ENCODE measurements around the gene LMBRD1.
"Not testable (repeated sequence)": the region's sequence is repeated elsewhere in the genome, so short reads cannot be mapped to it uniquely, and the experiment has no call there.

Gene LMBRD1

GRCh38 chr6:69801225-69801624 is 4.4 kb upstream of the LMBRD1 start:
- no peaks in the 10 kb centered on the region for H3K9me3 ChIP-seq (ENCODE audit: control insufficient read depth, low read length)
- no peaks in the 10 kb centered on the region for H3K36me3 ChIP-seq (ENCODE audit: control insufficient read depth, insufficient read depth, low read length)
- H3K4me1 ChIP-seq (ENCODE audit: control insufficient read depth, insufficient read depth, low read length, poor library complexity, severe bottlenecking) = peaks cover 4% of the 10 kb centered on the region
- no peak overlapping the region for H3K4me3 ChIP-seq (ENCODE audit: insufficient read depth, low read depth, low read length, poor library complexity, severe bottlenecking)
- H3K27me3 ChIP-seq (replicated peaks; ENCODE audit: control insufficient read depth, insufficient read depth, low read length, poor library complexity, severe bottlenecking) = no peaks in the 10 kb centered on the region
- DNase-seq = no peak
- no peak overlapping the region for H3K27ac ChIP-seq (ENCODE audit: insufficient read depth, low read length, poor library complexity, severe bottlenecking)

- DNase-seq; H3K4me3 ChIP-seq (ENCODE audit: insufficient read depth, low read depth, low read length, poor library complexity, severe bottlenecking); H3K27ac ChIP-seq (ENCODE audit: insufficient read depth, low read length, poor library complexity, severe bottlenecking); H3K36me3 ChIP-seq (ENCODE audit: control insufficient read depth, insufficient read depth, low read length); H3K4me1 ChIP-seq (ENCODE audit: control insufficient read depth, insufficient read depth, low read length, poor library complexity, severe bottlenecking); H3K9me3 ChIP-seq (ENCODE audit: control insufficient read depth, low read length); H3K27me3 ChIP-seq (replicated peaks; ENCODE audit: control insufficient read depth, insufficient read depth, low read length, poor library complexity, severe bottlenecking): not testable (repeated sequence)
Observed at GRCh38 chr6:69798796-69799195, 2.0 kb upstream of the LMBRD1 start.

- Histone ChIP-seq H3K9me3 (ENCODE audit: control insufficient read depth, low read length) (no peaks in the 10 kb centered on the region), H3K27me3 (replicated peaks; ENCODE audit: control insufficient read depth, insufficient read depth, low read length, poor library complexity, severe bottlenecking) (no peaks in the 10 kb centered on the region), H3K27ac (ENCODE audit: insufficient read depth, low read length, poor library complexity, severe bottlenecking) (peak overlapping the region; percentile 96), H3K4me1 (ENCODE audit: control insufficient read depth, insufficient read depth, low read length, poor library complexity, severe bottlenecking) (peaks cover 10% of the 10 kb centered on the region), H3K4me3 (ENCODE audit: insufficient read depth, low read depth, low read length, poor library complexity, severe bottlenecking) (peak overlapping the region; percentile 91), H3K36me3 (ENCODE audit: control insufficient read depth, insufficient read depth, low read length) (no peaks in the 10 kb centered on the region)
- peak; percentile 39 to 58 (median 46) for DNase-seq
Observed at GRCh38 chr6:69796073-69796641, 653 bp downstream of the LMBRD1 start.

- Histone ChIP-seq H3K4me3 (ENCODE audit: insufficient read depth, low read depth, low read length, poor library complexity, severe bottlenecking) (peak overlapping the region; percentile 91), H3K9me3 (ENCODE audit: control insufficient read depth, low read length) (no peaks in the 10 kb centered on the region), H3K36me3 (ENCODE audit: control insufficient read depth, insufficient read depth, low read length) (no peaks in the 10 kb centered on the region), H3K27me3 (replicated peaks; ENCODE audit: control insufficient read depth, insufficient read depth, low read length, poor library complexity, severe bottlenecking) (no peaks in the 10 kb centered on the region), H3K27ac (ENCODE audit: insufficient read depth, low read length, poor library complexity, severe bottlenecking) (peak overlapping the region; percentile 96), H3K4me1 (ENCODE audit: control insufficient read depth, insufficient read depth, low read length, poor library complexity, severe bottlenecking) (peaks cover 10% of the 10 kb centered on the region)
- DNase-seq = no peak
Observed at GRCh38 chr6:69795469-69796072, 1.2 kb downstream of the LMBRD1 start.

- H3K27me3 ChIP-seq (replicated peaks; ENCODE audit: control insufficient read depth, insufficient read depth, low read length, poor library complexity, severe bottlenecking) = no peaks in the 10 kb centered on the region
- DNase-seq = no peak
- H3K27ac ChIP-seq (ENCODE audit: insufficient read depth, low read length, poor library complexity, severe bottlenecking) = no peak overlapping the region
- H3K4me3 ChIP-seq (ENCODE audit: insufficient read depth, low read depth, low read length, poor library complexity, severe bottlenecking) = no peak overlapping the region
- H3K9me3 ChIP-seq (ENCODE audit: control insufficient read depth, low read length) = no peaks in the 10 kb centered on the region
- peaks cover 9% of the 10 kb centered on the region for H3K4me1 ChIP-seq (ENCODE audit: control insufficient read depth, insufficient read depth, low read length, poor library complexity, severe bottlenecking)
- H3K36me3 ChIP-seq (ENCODE audit: control insufficient read depth, insufficient read depth, low read length) = no peaks in the 10 kb centered on the region
Observed at GRCh38 chr6:69792292-69792691, 4.5 kb downstream of the LMBRD1 start.

- no peak overlapping the region for H3K4me3 ChIP-seq (ENCODE audit: insufficient read depth, low read depth, low read length, poor library complexity, severe bottlenecking)
- H3K27me3 ChIP-seq (replicated peaks; ENCODE audit: control insufficient read depth, insufficient read depth, low read length, poor library complexity, severe bottlenecking) = no peaks in the 10 kb centered on the region
- H3K9me3 ChIP-seq (ENCODE audit: control insufficient read depth, low read length) = no peaks in the 10 kb centered on the region
- no peak overlapping the region for H3K27ac ChIP-seq (ENCODE audit: insufficient read depth, low read length, poor library complexity, severe bottlenecking)
- H3K36me3 ChIP-seq (ENCODE audit: control insufficient read depth, insufficient read depth, low read length) = no peaks in the 10 kb centered on the region
- peaks cover 6% of the 10 kb centered on the region for H3K4me1 ChIP-seq (ENCODE audit: control insufficient read depth, insufficient read depth, low read length, poor library complexity, severe bottlenecking)
- DNase-seq = no peak
Observed at GRCh38 chr6:69791065-69791471, 5.7 kb downstream of the LMBRD1 start.

GRCh38 chr6:69790629-69791028 is 6.2 kb downstream of the LMBRD1 start:
- Histone ChIP-seq H3K27me3 (replicated peaks; ENCODE audit: control insufficient read depth, insufficient read depth, low read length, poor library complexity, severe bottlenecking) (no peaks in the 10 kb centered on the region), H3K9me3 (ENCODE audit: control insufficient read depth, low read length) (no peaks in the 10 kb centered on the region), H3K36me3 (ENCODE audit: control insufficient read depth, insufficient read depth, low read length) (no peaks in the 10 kb centered on the region), H3K4me1 (ENCODE audit: control insufficient read depth, insufficient read depth, low read length, poor library complexity, severe bottlenecking) (peaks cover 3% of the 10 kb centered on the region), H3K4me3 (ENCODE audit: insufficient read depth, low read depth, low read length, poor library complexity, severe bottlenecking) (no peak overlapping the region), H3K27ac (ENCODE audit: insufficient read depth, low read length, poor library complexity, severe bottlenecking) (no peak overlapping the region)
- no peak for DNase-seq

GRCh38 chr6:69789578-69789977 is 7.2 kb downstream of the LMBRD1 start:
- H3K9me3 ChIP-seq (ENCODE audit: control insufficient read depth, low read length) = no peaks in the 10 kb centered on the region
- no peaks in the 10 kb centered on the region for H3K4me1 ChIP-seq (ENCODE audit: control insufficient read depth, insufficient read depth, low read length, poor library complexity, severe bottlenecking)
- H3K4me3 ChIP-seq (ENCODE audit: insufficient read depth, low read depth, low read length, poor library complexity, severe bottlenecking) = no peak overlapping the region
- DNase-seq = no peak
- H3K27me3 ChIP-seq (replicated peaks; ENCODE audit: control insufficient read depth, insufficient read depth, low read length, poor library complexity, severe bottlenecking) = no peaks in the 10 kb centered on the region
- H3K36me3 ChIP-seq (ENCODE audit: control insufficient read depth, insufficient read depth, low read length) = no peaks in the 10 kb centered on the region
- H3K27ac ChIP-seq (ENCODE audit: insufficient read depth, low read length, poor library complexity, severe bottlenecking) = no peak overlapping the region

- H3K4me3 ChIP-seq (ENCODE audit: insufficient read depth, low read depth, low read length, poor library complexity, severe bottlenecking); H3K36me3 ChIP-seq (ENCODE audit: control insufficient read depth, insufficient read depth, low read length); DNase-seq; H3K9me3 ChIP-seq (ENCODE audit: control insufficient read depth, low read length); H3K27ac ChIP-seq (ENCODE audit: insufficient read depth, low read length, poor library complexity, severe bottlenecking); H3K4me1 ChIP-seq (ENCODE audit: control insufficient read depth, insufficient read depth, low read length, poor library complexity, severe bottlenecking); H3K27me3 ChIP-seq (replicated peaks; ENCODE audit: control insufficient read depth, insufficient read depth, low read length, poor library complexity, severe bottlenecking): not testable (repeated sequence)
Observed at GRCh38 chr6:69787436-69787835, 9.4 kb downstream of the LMBRD1 start.

GRCh38 chr6:69785697-69786096 is 11.1 kb downstream of the LMBRD1 start:
- H3K9me3 ChIP-seq (ENCODE audit: control insufficient read depth, low read length) = no peaks in the 10 kb centered on the region
- no peaks in the 10 kb centered on the region for H3K4me1 ChIP-seq (ENCODE audit: control insufficient read depth, insufficient read depth, low read length, poor library complexity, severe bottlenecking)
- no peak overlapping the region for H3K27ac ChIP-seq (ENCODE audit: insufficient read depth, low read length, poor library complexity, severe bottlenecking)
- no peak overlapping the region for H3K4me3 ChIP-seq (ENCODE audit: insufficient read depth, low read depth, low read length, poor library complexity, severe bottlenecking)
- no peaks in the 10 kb centered on the region for H3K27me3 ChIP-seq (replicated peaks; ENCODE audit: control insufficient read depth, insufficient read depth, low read length, poor library complexity, severe bottlenecking)
- H3K36me3 ChIP-seq (ENCODE audit: control insufficient read depth, insufficient read depth, low read length) = peaks cover 1% of the 10 kb centered on the region
- no peak for DNase-seq

Measured in effector memory CD4-positive, alpha-beta T cell (primary cell).